SK-N-SH (cell line): ENCODE data around the gene INO80D. TPM values are rescaled to one million over a fixed set of nuclear protein-coding genes. Genes with fewer than 3 reads are reported as not detected.
A peak's percentile ranks its signal among the peaks of the same experiment; 100 is the strongest.

Experiments
- CTCF ChIA-PET: fragments of 300-600, 350-600 bp; formaldehyde crosslinking; extraction: SDS; loops from one replicate; lab custom pipeline; 2021; lab: Yijun Ruan, JAX
- POLR2A ChIA-PET: fragments of 350-600 bp; sonication (Branson Sonifier 250); formaldehyde crosslinking; extraction: SDS; loops from one replicate; lab custom pipeline; 2020; ENCODE audit warnings: antibody characterized with exemption, inconsistent platforms; lab: Yijun Ruan, JAX
- DNase-seq: peaks from one replicate; pipeline ENCODE4 v3.0.0; 2012
- H2AFZ ChIP-seq: fragments of 200-600 bp; sonication (generic); 2 replicates; pipeline ENCODE4 v1.8.1; 2016; ENCODE audit warnings: antibody characterized with exemption, mild to moderate bottlenecking, low read depth
- H3F3A ChIP-seq: fragments of 200-600 bp; sonication (generic); replicated peaks from 2 replicates; pipeline ENCODE3; 2016; ENCODE audit warnings: antibody characterized with exemption, mild to moderate bottlenecking; ENCODE audit not compliant: insufficient read depth
- H3K27ac ChIP-seq, 2 experiments: fragments of 200-500 bp in 1 of 2; fragments of 200-600 bp in 1 of 2; sonication (Bioruptor generic) in 1 of 2; sonication (generic), shearing (Covaris generic) in 1 of 2; 2 replicates each; pipeline versions ENCODE4 v1.5.1 to v1.6.1; 2014 to 2016; ENCODE audit warnings: low read depth in 2 of 2, inconsistent platforms in 1 of 2, low read length in 1 of 2, mild to moderate bottlenecking in 1 of 2, mixed read lengths in 1 of 2
- H3K27me3 ChIP-seq: fragments of 200-600 bp; sonication (generic), shearing (Covaris generic); 2 replicates; pipeline ENCODE4 v1.6.1; 2016; ENCODE audit warnings: mixed run types; ENCODE audit not compliant: insufficient read depth
- H3K36me3 ChIP-seq, 2 experiments: fragments of 200-500 bp in 1 of 2; fragments of 200-600 bp in 1 of 2; sonication (Bioruptor generic) in 1 of 2; sonication (generic) in 1 of 2; replicated peaks in 1 of 2; 2 replicates each; pipeline versions ENCODE3 to v1.5.1; 2014 to 2016; ENCODE audit warnings: low read length in 1 of 2, mild to moderate bottlenecking in 1 of 2; ENCODE audit not compliant: insufficient read depth in 2 of 2, control insufficient read depth in 1 of 2
- H3K4me1 ChIP-seq, 2 experiments: fragments of 200-500 bp in 1 of 2; fragments of 200-600 bp in 1 of 2; sonication (Bioruptor generic) in 1 of 2; sonication (generic), shearing (Covaris generic) in 1 of 2; 2 replicates each; pipeline versions ENCODE4 v1.5.1 to v1.6.1; 2014 to 2016; ENCODE audit warnings: low read depth in 1 of 2, low read length in 1 of 2, mixed run types in 1 of 2; ENCODE audit not compliant: insufficient read depth in 2 of 2, control insufficient read depth in 1 of 2
- H3K4me2 ChIP-seq: fragments of 200-600 bp; sonication (generic), shearing (Covaris generic); 2 replicates; pipeline ENCODE4 v1.6.1; 2017; ENCODE audit warnings: mixed run types
- H3K4me3 ChIP-seq, 2 experiments: fragments of 200-500 bp in 1 of 2; fragments of 200-600 bp in 1 of 2; sonication (Bioruptor generic) in 1 of 2; sonication (generic), shearing (Covaris generic) in 1 of 2; 2 replicates each; pipeline versions ENCODE4 v1.5.1 to v1.8.1; 2014 to 2016; ENCODE audit warnings: low read depth in 2 of 2, inconsistent platforms in 1 of 2, low read length in 1 of 2, mild to moderate bottlenecking in 1 of 2, mixed read lengths in 1 of 2, moderate library complexity in 1 of 2
- H3K79me2 ChIP-seq: fragments of 200-600 bp; sonication (generic); 2 replicates; pipeline ENCODE4 v1.8.1; 2017; ENCODE audit warnings: mild to moderate bottlenecking; ENCODE audit not compliant: insufficient read depth
- H3K9ac ChIP-seq: fragments of 200-600 bp; sonication (generic); 2 replicates; pipeline ENCODE4 v1.6.1; 2017; ENCODE audit warnings: mixed run types
- H3K9me2 ChIP-seq: fragments of 200-600 bp; sonication (generic); 2 replicates; pipeline ENCODE4 v1.6.1; 2017; ENCODE audit warnings: mixed run types
- H3K9me3 ChIP-seq: fragments of 200-600 bp; sonication (generic); 2 replicates; pipeline ENCODE4 v1.6.1; 2017; ENCODE audit warnings: mixed run types, mild to moderate bottlenecking, moderate library complexity
- H4K20me1 ChIP-seq: fragments of 200-600 bp; sonication (generic); 2 replicates; pipeline ENCODE4 v1.6.1; 2017; ENCODE audit warnings: mild to moderate bottlenecking, mixed run types; ENCODE audit not compliant: insufficient read depth
- ELF1 ChIP-seq: IDR thresholded peaks from 2 replicates; pipeline ENCODE4 v1.4.0; 2012
- EP300 ChIP-seq, 2 experiments: IDR thresholded peaks; 2 replicates each; pipeline versions ENCODE4 v1.4.0 to v1.6.1; 2012; ENCODE audit warnings: borderline replicate concordance in 1 of 2, low read depth in 1 of 2, low read length in 1 of 2
- EZH2phosphoT487 ChIP-seq: fragments of 200-600 bp; sonication (generic); IDR thresholded peaks from 2 replicates; pipeline ENCODE4 v1.6.1; 2017; ENCODE audit warnings: low read depth, mixed run types, mild to moderate bottlenecking, antibody characterized with exemption, moderate library complexity, borderline replicate concordance
- FOSL2 ChIP-seq: IDR thresholded peaks from 2 replicates; pipeline ENCODE4 v1.4.0; 2012; ENCODE audit warnings: low read depth, mild to moderate bottlenecking, moderate library complexity, borderline replicate concordance
- FOXM1 ChIP-seq: IDR thresholded peaks from 2 replicates; pipeline ENCODE4 v1.4.0; 2012; ENCODE audit warnings: low read depth, mild to moderate bottlenecking
- GATA2 ChIP-seq: sonication (generic); formaldehyde crosslinking; IDR thresholded peaks from 2 replicates; pipeline ENCODE4 v1.5.0; 2020; ENCODE audit warnings: mild to moderate bottlenecking, missing genetic modification reagents
- JUND ChIP-seq: IDR thresholded peaks from 2 replicates; pipeline ENCODE4 v1.4.0; 2012
- MAX ChIP-seq: IDR thresholded peaks from 2 replicates; pipeline ENCODE4 v1.4.0; 2012; ENCODE audit warnings: low read depth
- MEF2A ChIP-seq: IDR thresholded peaks from 2 replicates; pipeline ENCODE4 v1.4.0; 2012; ENCODE audit warnings: low read depth, borderline replicate concordance
- RAD21 ChIP-seq: IDR thresholded peaks from 2 replicates; pipeline ENCODE4 v1.6.1; 2012; ENCODE audit warnings: mild to moderate bottlenecking, low read length
- RCOR1 ChIP-seq: fragments of 150-350 bp; IDR thresholded peaks from 2 replicates; pipeline ENCODE4 v1.6.1; 2017; ENCODE audit warnings: antibody characterized with exemption, low read length
- REST ChIP-seq: IDR thresholded peaks from 2 replicates; pipeline ENCODE4 v1.6.1; 2012; ENCODE audit warnings: mild to moderate bottlenecking, low read depth, low read length, moderate library complexity
- TAF1 ChIP-seq: IDR thresholded peaks from 2 replicates; pipeline ENCODE4 v1.6.1; 2012; ENCODE audit warnings: low read depth, mild to moderate bottlenecking, low read length, moderate library complexity, borderline replicate concordance
- TCF12 ChIP-seq: IDR thresholded peaks from 2 replicates; pipeline ENCODE4 v1.4.0; 2012
- WGBS: methylation state at CpG from one replicate; pipeline ENCODE4 v1.1.6; 2017; ENCODE audit warnings: low lambda C conversion rate; 5-methylcytosine and 5-hydroxymethylcytosine counted together
- polyA plus RNA-seq, 3 experiments: library from polyadenylated mRNA; depleted of rRNA; stranded (reverse); fragments of >200 nt; gene quantifications; 2 replicates each; pipeline ENCODE4 v1.2.3, GENCODE V29; 2012

Gene INO80D
- polyA plus RNA-seq, 1 of the 3 experiments (the other 2 are of a cell fraction) = 0.69 TPM

- CTCF ChIA-PET = interaction anchor here (1.1 to 1.5 kb wide), 2 partner anchors 12 to 143 kb away, joined by 4 to 5 read pairs; no protein-coding TSS in a partner anchor
- no peak overlapping the region for H3K4me3 ChIP-seq
- no peaks in the 10 kb centered on the region for H3K9me3 ChIP-seq
- no peak overlapping the region for H2AFZ ChIP-seq
- no peak overlapping the region for H3K27ac ChIP-seq
- H3K9ac ChIP-seq = no peak overlapping the region
- no peak overlapping the region for H3K4me2 ChIP-seq
- no peaks in the 10 kb centered on the region for H3F3A ChIP-seq
- TF ChIP-seq FOSL2 = no peak
- TF ChIP-seq JUND = 0 out of 2 replicates have a peak, but pooled peaks have one; percentile 8
- TF ChIP-seq, all 33 proteins: peak for 1
- Histone ChIP-seq H3K4me1 (no peaks in the 10 kb centered on the region), H3K79me2 (peaks cover 12% of the 10 kb centered on the region; the same call in 1 of the 2 replicates), H4K20me1 (no peaks in the 10 kb centered on the region), H3K27me3 (no peaks in the 10 kb centered on the region), H3K9me2 (no peaks in the 10 kb centered on the region), H3K36me3 (peaks cover 2 to 8% of the 10 kb centered on the region in 2 experiments)
- DNase-seq = no peak
- 81% methylated on average over 9 of the region's 11 CpGs for WGBS
- POLR2A ChIA-PET = no interaction called here
Measured at GRCh38 chr2:206031162-206031784, 54.7 kb downstream of the INO80D start.

GRCh38 chr2:206028101-206028500, 57.9 kb downstream of the INO80D start:
- H3K9ac ChIP-seq = no peak overlapping the region
- DNase-seq = no peak
- no peak overlapping the region for H3K4me2 ChIP-seq
- H3K27me3 ChIP-seq = no peaks in the 10 kb centered on the region
- CTCF ChIA-PET = interaction anchor here (1.2 kb wide), 1 partner anchor 12 kb away, joined by 3 read pairs; no protein-coding TSS in a partner anchor
- H3F3A ChIP-seq = no peaks in the 10 kb centered on the region
- no peaks in the 10 kb centered on the region for H3K4me1 ChIP-seq
- TF ChIP-seq RAD21 (no peak), REST (no peak), FOXM1 (no peak), MAX (no peak), EZH2phosphoT487 (no peak), ELF1 (no peak), TAF1 (no peak), GATA2 (CRISPR knock-in tag) (no peak), RCOR1 (no peak), MEF2A (no peak), FOSL2 (no peak), EP300 (IDR thresholded peaks at IDR 0.05; ENCODE audit: borderline replicate concordance in 1 of 2, low read depth in 1 of 2, low read length in 1 of 2) (no peak), TCF12 (no peak), JUND (no peak)
- TF ChIP-seq, all 33 proteins: peak for 0
- no peak overlapping the region for H2AFZ ChIP-seq
- no peak overlapping the region for H3K4me3 ChIP-seq
- WGBS = 95% methylated on average over 10 of the region's 10 CpGs
- H3K36me3 ChIP-seq = peaks cover 2 to 9% of the 10 kb centered on the region in 2 experiments
- H3K9me2 ChIP-seq = no peaks in the 10 kb centered on the region
- no peaks in the 10 kb centered on the region; the same call in 1 of the 2 replicates for H3K79me2 ChIP-seq
- no peak overlapping the region for H3K27ac ChIP-seq
- POLR2A ChIA-PET = no interaction called here
- no peaks in the 10 kb centered on the region for H3K9me3 ChIP-seq
- H4K20me1 ChIP-seq = no peaks in the 10 kb centered on the region
